T-helper 17 cell (primary cell): Measurements from ENCODE around the gene CASP10. TPM values are rescaled to one million over a fixed set of nuclear protein-coding genes. Genes with fewer than 3 reads are reported as not detected.
"Not testable (repeated sequence)": the region's sequence is repeated elsewhere in the genome, so short reads cannot be mapped to it uniquely, and the experiment has no call there.

Source experiments
- ATAC-seq: fragments of 150-1000 bp; cut with Tn5 transposase; 2 replicates; pipeline ENCODE4 v1.10.0; 2021; ENCODE audit warnings: mild to moderate bottlenecking, moderate library complexity
- DNase-seq, 3 donors: peaks; one replicate each; pipeline versions ENCODE4 v3.0.0 to v3.0.0-alpha.2; 2020 to 2021
- H3K9me3 ChIP-seq: one replicate; pipeline ENCODE4 v1.7.0; 2013; ENCODE audit warnings: low read length, mild to moderate bottlenecking; ENCODE audit not compliant: control insufficient read depth, poor library complexity, severe bottlenecking
- H3K27ac Mint-ChIP-seq: one replicate; pipeline ENCODE4 v1.8.0; 2022; ENCODE audit warnings: mild to moderate bottlenecking, moderate library complexity, mixed read lengths
- H3K27me3 Mint-ChIP-seq: one replicate; pipeline ENCODE4 v1.8.0; 2022; ENCODE audit warnings: mixed read lengths
- H3K36me3 Mint-ChIP-seq: one replicate; pipeline ENCODE4 v1.8.0; 2022; ENCODE audit warnings: low read depth, mixed read lengths
- H3K4me1 Mint-ChIP-seq: one replicate; pipeline ENCODE4 v1.8.0; 2022; ENCODE audit warnings: mild to moderate bottlenecking, mixed read lengths
- H3K4me3 Mint-ChIP-seq: one replicate; pipeline ENCODE4 v1.8.0; 2022; ENCODE audit warnings: mild to moderate bottlenecking, moderate library complexity, mixed read lengths
- total RNA-seq, 4 donors: library from RNA in 2 of 4; stranded (reverse) in 2 of 4; gene quantifications; one replicate each; pipeline ENCODE4 v1.2.3 and lab custom pipeline; 2022 to 2026

The CASP10 gene
- total RNA-seq, 2 donors from 2014 or later: 16.4 to 21.2 TPM

DNA sequence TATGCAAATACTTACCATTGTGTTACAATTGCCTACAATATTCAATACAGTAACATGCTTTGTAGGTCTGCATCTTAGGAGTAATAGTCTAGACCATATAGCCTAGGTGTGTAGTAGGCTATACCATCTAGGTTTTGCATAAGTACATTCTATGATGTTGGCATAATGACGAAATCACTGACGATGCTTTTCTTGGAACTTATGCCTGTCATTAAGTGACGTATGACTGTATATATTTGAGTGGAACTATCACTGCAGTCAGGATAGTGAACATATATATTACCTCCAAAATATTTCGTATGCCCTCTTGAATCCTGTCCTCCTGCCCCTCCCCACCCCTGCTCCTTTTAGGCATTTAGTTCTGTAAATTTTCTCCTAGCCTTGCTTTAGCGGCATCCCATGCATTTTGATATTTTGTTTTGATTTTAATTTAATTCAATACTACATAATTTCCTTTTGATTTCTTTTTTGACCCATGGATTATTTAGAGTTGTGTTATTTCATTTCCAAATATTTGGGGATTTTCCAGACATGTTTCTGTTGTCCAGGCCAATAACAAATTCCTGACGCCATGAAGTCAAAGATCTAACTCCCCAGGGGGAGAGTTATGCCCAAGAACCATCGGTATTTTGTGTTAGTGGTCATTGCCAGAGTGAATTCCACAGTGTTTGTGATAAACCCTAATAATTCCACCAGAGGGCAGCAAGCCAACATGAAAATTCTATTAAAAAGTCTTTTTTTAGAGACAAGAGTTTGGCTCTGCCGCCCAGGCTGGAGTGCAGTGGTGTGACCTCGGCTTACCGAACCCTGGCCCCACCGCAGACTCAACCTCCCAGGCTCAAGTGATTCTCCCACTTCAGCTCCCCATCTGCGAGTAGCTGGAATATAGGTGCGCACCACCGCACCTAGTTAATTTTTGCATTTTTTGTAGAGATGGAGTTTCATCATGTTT, 53.2 kb downstream of the CASP10 start:
- H3K4me3 Mint-ChIP-seq: peak overlapping the region; percentile 89
- ATAC-seq (no peak), DNase-seq (peak in 2 of 3 donors; percentile 15 to 42)
- H3K9me3 ChIP-seq: no peaks in the 10 kb centered on the region
- H3K36me3 Mint-ChIP-seq: peaks cover 18% of the 10 kb centered on the region
- no peaks in the 10 kb centered on the region for H3K27me3 Mint-ChIP-seq
- H3K27ac Mint-ChIP-seq: peak overlapping the region; percentile 99
- peaks cover 39% of the 10 kb centered on the region for H3K4me1 Mint-ChIP-seq

DNA sequence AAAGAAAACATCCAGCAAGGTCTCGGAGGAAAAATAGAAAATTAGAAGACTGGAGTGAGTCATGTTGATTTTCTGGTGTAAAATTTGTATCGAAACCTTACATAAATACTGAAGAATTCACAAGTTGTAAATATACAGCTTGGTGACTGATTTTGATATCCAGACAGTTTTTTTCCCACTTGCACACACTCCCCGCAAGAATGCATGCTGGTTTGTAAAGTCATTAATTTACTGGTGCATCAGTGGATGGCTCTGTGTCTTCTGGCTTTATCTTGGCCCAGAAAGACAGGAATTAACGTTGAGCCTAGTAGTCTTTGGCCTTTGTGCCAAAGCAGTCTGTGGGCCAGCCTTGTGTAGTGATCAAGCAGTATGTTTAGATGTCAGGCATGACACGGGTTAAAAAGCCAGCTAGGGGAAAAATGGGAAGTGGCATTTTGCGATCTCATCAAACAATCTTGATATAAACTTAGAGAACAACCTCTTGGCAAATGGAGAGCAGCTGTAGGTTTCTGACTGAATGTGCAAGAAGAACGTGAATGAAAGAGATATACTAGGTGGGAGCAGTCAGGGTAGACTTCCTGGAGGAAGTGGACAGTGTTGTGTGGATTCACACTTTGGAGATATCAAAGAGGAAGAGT, 54.7 kb downstream of the CASP10 start:
- Mint-ChIP-seq H3K4me1 (peaks cover 36% of the 10 kb centered on the region), H3K36me3 (peaks cover 19% of the 10 kb centered on the region), H3K4me3 (peak overlapping the region; percentile 60), H3K27ac (peak overlapping the region; percentile 99), H3K27me3 (no peaks in the 10 kb centered on the region)
- no peaks in the 10 kb centered on the region for H3K9me3 ChIP-seq
- ATAC-seq (no peak), DNase-seq (no peak)

DNA sequence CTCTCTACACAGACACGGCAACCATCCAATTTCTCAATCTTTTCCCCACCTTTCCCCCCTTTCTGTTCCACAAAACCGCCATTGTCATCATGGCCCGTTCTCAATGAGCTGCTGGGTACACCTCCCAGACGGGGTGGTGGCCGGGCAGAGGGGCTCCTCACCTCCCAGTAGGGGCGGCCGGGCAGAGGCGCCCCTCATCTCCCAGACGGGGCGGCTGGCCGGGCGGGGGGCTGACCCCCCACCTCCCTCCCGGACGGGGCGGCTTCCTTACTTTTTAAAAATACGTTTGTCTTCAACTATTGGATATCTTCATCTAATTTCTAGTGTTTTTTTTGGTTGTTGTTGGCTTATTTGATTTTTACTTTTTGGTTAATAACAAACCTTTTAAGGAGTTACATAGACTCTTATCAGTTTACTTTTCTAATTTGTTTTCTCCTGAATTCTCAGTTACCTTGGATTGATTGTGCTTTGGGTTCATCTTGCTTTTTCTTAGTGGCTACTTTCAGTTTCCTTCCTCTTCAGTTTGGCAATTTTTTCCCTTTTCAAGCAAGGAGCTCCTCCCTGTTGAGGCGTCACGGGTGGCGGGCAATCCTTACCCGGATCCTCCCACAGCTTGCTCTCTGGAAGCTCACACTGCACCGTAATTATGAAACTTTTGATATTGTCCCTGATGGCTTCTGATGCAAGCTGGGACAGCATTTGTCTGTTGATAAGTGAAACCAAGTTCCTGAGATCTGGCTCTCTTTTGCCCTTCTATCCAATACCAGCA, 56.4 kb downstream of the CASP10 start:
- not testable (repeated sequence) for H3K9me3 ChIP-seq, H3K27me3 Mint-ChIP-seq, ATAC-seq, DNase-seq
- Mint-ChIP-seq H3K27ac (peak overlapping the region; percentile 94), H3K4me3 (peak overlapping the region; percentile 74), H3K36me3 (peaks cover 19% of the 10 kb centered on the region), H3K4me1 (peaks cover 33% of the 10 kb centered on the region)

DNA sequence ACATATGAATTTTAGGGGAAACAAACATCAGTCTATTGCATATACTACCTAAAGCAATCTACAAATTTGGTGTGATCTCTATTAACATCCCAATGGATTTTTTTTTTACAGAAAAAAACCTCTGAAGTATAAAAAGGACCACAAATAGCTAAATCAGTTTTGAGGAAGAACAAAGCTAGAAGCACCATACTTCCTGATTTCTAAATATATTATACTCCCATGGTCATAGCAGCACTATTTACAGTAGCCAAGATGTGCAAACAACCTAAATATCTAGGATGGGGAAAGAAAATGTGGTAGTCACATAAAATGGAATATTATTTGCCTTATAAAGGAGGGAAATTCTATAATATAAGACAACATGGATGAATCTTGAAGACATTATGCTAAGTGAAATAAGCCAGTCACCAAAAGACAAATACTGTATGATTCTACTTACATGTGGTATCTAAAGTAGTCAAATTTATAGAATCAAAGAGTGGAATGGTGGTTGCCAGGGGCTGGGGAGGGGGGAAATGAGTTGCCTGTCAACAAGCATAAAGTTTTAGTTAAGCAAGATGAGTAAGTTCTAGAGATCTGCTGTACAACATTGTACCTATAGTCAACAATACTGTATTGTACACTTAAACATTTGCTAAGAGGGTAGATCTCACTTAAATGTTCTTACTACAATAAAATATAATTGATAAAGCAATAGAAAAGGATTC, 59.8 kb downstream of the CASP10 start:
- ATAC-seq (no peak), DNase-seq (no peak)
- Mint-ChIP-seq H3K27ac (peak overlapping the region; percentile 94), H3K27me3 (no peaks in the 10 kb centered on the region), H3K4me1 (peaks cover 39% of the 10 kb centered on the region), H3K36me3 (peaks cover 18% of the 10 kb centered on the region), H3K4me3 (peak overlapping the region; percentile 15)
- H3K9me3 ChIP-seq: no peaks in the 10 kb centered on the region

DNA sequence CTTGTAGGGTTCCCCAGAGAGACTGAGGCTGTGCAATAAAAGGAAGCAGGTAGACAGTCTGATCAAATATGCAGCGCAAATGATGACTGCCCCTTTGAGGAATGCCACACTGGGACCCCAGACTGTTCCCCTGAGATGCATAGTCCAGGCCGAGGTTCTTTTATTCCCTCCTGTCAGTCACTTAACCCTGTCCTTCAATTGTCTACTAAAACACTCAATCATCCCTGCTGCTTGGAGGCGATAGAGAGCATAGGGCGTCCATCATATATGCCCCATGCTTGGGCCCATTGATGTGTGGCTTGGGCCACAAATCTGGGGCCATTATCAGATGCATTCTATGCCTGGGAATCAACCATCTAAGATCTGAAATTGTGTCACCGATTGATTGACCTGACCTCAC, 61.9 kb downstream of the CASP10 start:
- Mint-ChIP-seq H3K36me3 (peaks cover 13% of the 10 kb centered on the region), H3K4me1 (peaks cover 41% of the 10 kb centered on the region), H3K4me3 (no peak overlapping the region), H3K27ac (peak overlapping the region; percentile 75), H3K27me3 (no peaks in the 10 kb centered on the region)
- DNase-seq (no peak), ATAC-seq (no peak)
- H3K9me3 ChIP-seq: no peaks in the 10 kb centered on the region

DNA sequence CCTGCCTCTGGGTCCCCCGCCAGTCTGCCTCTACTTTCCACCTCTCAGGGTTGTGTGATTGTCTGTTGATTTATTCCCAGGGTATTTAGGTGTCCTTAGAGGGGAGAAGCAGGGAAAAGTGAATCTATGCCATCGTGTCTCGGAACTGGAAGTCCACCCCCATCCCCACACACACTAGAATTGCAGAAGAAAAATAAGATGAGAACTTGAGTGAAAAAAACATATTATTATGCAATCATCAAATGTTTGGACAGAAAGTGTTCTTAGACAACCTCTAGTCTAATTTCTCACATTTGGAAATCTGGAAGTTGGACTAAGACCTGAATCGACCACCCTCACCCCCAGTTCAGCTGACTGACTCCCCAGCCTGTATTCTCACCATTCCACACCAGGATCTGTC, 63.3 kb downstream of the CASP10 start:
- Mint-ChIP-seq H3K36me3 (peaks cover 5% of the 10 kb centered on the region), H3K27ac (peak overlapping the region; percentile 87), H3K4me3 (no peak overlapping the region), H3K27me3 (no peaks in the 10 kb centered on the region), H3K4me1 (peaks cover 40% of the 10 kb centered on the region)
- DNase-seq: no peak
- no peaks in the 10 kb centered on the region for H3K9me3 ChIP-seq
- ATAC-seq: no peak

DNA sequence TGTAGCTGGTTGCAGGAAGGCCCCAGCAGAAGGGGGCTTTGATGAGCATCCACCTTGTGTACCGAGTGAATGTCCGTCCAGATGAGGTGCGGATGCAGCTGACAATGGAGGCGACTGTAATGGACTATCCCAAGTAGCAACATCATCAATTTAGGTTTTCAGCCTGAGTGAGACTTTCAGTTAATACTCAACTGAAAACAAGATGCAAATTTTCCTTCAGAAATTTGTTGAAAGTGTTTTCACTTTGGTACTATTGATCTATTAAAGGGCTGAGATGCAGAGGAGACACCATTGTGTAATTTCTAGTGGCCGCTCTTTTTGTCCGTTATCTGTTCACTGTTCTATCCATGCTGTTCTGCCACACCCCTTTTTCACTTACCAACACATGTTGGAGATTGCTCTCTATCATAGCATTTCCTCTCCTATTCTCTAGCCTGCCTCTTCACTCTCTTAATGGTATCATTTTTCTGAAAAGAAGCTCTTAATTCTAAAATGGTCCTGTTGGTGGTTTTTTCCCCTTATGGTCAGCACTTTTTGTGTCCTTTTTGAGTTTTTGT, 65.4 kb downstream of the CASP10 start:
- Mint-ChIP-seq H3K4me1 (peaks cover 49% of the 10 kb centered on the region), H3K36me3 (peaks cover 8% of the 10 kb centered on the region), H3K27ac (peak overlapping the region; percentile 100), H3K27me3 (no peaks in the 10 kb centered on the region), H3K4me3 (no peak overlapping the region)
- DNase-seq: no peak
- no peaks in the 10 kb centered on the region for H3K9me3 ChIP-seq
- no peak for ATAC-seq

DNA sequence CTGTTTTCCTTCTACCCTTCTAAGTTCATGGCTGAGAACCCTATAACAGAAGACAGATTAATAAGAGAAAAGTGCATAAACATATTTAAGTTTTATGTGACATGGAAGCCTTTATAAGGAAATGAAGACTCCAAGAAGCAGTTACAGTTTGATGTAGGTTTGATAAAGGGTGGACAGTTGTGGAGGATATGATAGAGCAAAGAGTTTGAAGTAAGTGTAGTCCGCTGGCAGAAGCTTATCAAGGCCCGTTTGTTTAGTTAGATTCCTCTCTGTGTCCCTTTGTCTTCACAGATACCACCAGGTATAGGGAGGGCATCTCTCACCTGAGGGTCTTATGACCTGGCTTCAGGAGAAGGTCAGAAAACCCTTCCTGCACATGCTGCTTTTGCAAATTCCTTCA, 66.9 kb downstream of the CASP10 start:
- H3K9me3 ChIP-seq: no peaks in the 10 kb centered on the region
- Mint-ChIP-seq H3K27ac (peak overlapping the region; percentile 100), H3K4me3 (no peak overlapping the region), H3K4me1 (peaks cover 55% of the 10 kb centered on the region), H3K36me3 (peaks cover 8% of the 10 kb centered on the region), H3K27me3 (no peaks in the 10 kb centered on the region)
- ATAC-seq (no peak), DNase-seq (no peak)

DNA sequence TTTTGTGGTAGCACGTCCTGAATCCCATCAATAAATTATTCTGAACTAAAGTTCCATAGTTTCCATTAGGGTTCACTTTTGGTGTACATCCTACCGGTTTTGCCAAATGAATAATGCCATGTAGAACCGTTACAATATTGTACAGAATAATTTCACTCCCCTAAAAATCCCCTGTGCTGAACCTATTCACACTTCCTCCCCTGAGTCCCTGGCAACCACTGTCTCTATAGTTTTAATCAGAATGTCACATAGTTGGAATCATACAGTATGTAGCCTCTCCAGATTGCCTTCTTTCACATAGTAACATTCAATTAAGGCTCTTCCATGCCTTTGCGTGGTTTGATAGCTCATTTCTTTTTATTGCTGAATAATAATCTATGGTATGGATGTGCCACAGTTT, 67.8 kb downstream of the CASP10 start:
- no peak for DNase-seq

DNA sequence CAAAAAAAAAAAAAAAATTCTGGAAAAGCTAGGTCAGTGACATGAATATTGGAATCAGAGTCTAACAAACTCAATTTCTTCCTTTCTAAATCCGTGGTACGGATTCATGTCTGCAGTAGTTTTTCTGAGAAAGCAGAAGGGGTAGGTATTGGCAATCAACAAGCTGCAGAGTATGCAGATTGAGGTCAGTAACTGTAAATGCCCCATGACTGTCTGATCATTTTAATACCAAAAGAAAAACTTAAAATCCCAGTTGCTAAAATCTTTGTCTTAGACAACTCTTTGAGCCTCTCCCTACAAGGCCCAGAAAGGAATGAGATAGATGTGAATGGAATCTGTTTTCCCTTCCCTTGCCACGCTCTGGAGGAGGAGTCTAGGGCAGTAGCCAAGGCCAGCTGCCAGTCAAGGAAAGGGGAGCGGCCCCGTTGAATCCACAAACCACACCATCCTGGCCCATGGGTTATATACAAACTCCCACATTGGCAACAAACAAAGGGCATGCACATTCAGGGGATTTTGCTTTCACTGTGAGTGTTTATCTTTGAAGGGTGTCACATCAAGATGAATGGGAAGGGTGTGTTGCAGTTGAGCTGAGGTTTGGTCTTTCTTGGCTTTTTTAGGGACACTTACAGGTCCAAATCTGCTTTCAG, 71.3 kb downstream of the CASP10 start:
- DNase-seq: no peak
- H3K4me3 Mint-ChIP-seq: peak overlapping the region; percentile 74
- H3K27me3 Mint-ChIP-seq: no peaks in the 10 kb centered on the region
- no peaks in the 10 kb centered on the region for H3K9me3 ChIP-seq
- ATAC-seq: no peak
- peaks cover 7% of the 10 kb centered on the region for H3K36me3 Mint-ChIP-seq
- peaks cover 64% of the 10 kb centered on the region for H3K4me1 Mint-ChIP-seq
- H3K27ac Mint-ChIP-seq: peak overlapping the region; percentile 100

More for the DNA sequence above, 67.8 kb downstream of the CASP10 start:
- Mint-ChIP-seq H3K27me3 (no peaks in the 10 kb centered on the region), H3K27ac (peak overlapping the region; percentile 100), H3K4me1 (peaks cover 56% of the 10 kb centered on the region), H3K36me3 (peaks cover 8% of the 10 kb centered on the region), H3K4me3 (peak overlapping the region; percentile 28)
- no peaks in the 10 kb centered on the region for H3K9me3 ChIP-seq
- no peak for ATAC-seq

DNA sequence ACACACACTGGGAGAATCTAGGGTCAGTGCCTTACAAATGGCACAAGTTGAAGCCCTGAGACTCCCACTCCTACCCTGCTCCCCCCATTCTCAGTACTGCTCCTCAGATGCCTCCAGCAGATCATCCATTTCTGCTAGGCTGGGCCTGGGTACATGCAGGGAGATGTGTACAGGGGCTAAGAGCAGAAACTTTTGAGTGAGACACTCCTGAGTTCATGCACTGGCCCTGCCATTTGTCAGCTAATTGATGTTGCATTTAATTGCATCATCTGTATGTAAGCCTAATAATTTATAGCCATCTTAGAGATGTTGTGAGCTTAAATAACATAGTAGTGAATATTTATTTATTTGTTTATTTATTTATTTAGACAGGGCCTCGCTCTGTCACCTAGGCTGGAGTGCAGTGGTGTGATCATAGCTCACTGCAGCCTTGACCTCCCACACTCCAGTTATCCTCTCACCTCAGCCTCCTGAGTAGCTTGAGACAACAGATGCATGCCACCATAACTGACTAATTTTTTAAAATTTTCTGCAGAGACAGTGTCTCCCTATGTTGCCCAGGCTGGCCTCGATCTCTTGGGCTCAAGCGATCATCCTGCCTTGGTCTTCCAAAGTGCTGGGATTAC, 72.6 kb downstream of the CASP10 start:
- ATAC-seq: no peak
- no peak overlapping the region for H3K4me3 Mint-ChIP-seq

DNA sequence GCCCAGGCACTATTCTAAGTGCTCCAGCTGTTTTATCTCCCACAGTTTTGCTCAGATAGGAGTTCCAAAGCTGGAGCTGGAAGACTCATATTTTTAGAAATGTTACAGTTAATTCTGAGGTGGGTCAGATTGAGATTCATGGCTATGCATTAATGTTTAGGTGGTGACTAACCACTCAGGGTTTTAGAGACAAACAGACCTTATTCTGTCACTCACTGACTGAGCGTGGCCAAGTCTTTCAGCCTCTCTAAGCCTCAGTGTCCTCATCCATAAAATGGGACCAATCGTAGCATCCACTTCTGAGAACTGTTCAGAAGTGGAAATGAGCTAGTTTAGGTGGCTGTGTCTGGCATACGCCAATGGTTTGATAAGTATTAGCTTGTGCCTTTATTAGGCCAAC, 73.1 kb downstream of the CASP10 start:
- H3K4me1 Mint-ChIP-seq: peaks cover 64% of the 10 kb centered on the region
- H3K9me3 ChIP-seq: no peaks in the 10 kb centered on the region
- peak overlapping the region; percentile 100 for H3K27ac Mint-ChIP-seq
- H3K36me3 Mint-ChIP-seq: peaks cover 7% of the 10 kb centered on the region
- no peak for DNase-seq
- H3K27me3 Mint-ChIP-seq: no peaks in the 10 kb centered on the region
- peak overlapping the region; percentile 99 for H3K4me3 Mint-ChIP-seq
- ATAC-seq: no peak

More for the DNA sequence above, 72.6 kb downstream of the CASP10 start:
- Mint-ChIP-seq H3K36me3 (peaks cover 9% of the 10 kb centered on the region), H3K27me3 (no peaks in the 10 kb centered on the region), H3K27ac (peak overlapping the region; percentile 100), H3K4me1 (peaks cover 65% of the 10 kb centered on the region)
- DNase-seq: no peak
- no peaks in the 10 kb centered on the region for H3K9me3 ChIP-seq
